Measurements from ENCODE around the gene SH3BP2.

- no peak for TF ChIP-seq CTCF (IDR thresholded peaks at IDR 0.05 in 2 of 3, conservative IDR thresholded peaks at IDR 0.05 in 1 of 3; ENCODE audit: borderline replicate concordance in 1 of 3, insufficient read depth in 1 of 3, low read depth in 2 of 3, low read length in 2 of 3)
- TF ChIP-seq EZH2phosphoT487 (IDR thresholded peaks at IDR 0.05; ENCODE audit: borderline replicate concordance) = no peak
- no peak for TF ChIP-seq YY1 (IDR thresholded peaks at IDR 0.05; ENCODE audit: extremely low read depth, insufficient replicate concordance, low read depth, low read length)
These were observed 59.6 kb downstream of the SH3BP2 start for GRCh38 chr4:2852481-2852921.
